A549 (cell line): ENCODE measurements around the gene LMO1. TPM values are rescaled to one million over a fixed set of nuclear protein-coding genes. Genes with fewer than 3 reads are reported as not detected.

Experiments used
- ATAC-seq, 2 experiments: fragments of 200-7000 bp in 1 of 2; fragments of >200 bp in 1 of 2; cut with Nextera tagmentation in 1 of 2; cut with Tn5 transposase in 1 of 2; 3 replicates each; pipeline versions ENCODE4 v1.8.0 to v1.9.1; 2018 to 2020; ENCODE audit warnings: mild to moderate bottlenecking in 1 of 2, moderate library complexity in 1 of 2
- CTCF ChIA-PET: fragments of 300-600 bp; sonication (Branson Sonifier 250); formaldehyde crosslinking; extraction: SDS; loops from one replicate; lab custom pipeline; 2021; ENCODE audit warnings: antibody characterized with exemption, inconsistent platforms; lab: Yijun Ruan, JAX
- POLR2A ChIA-PET: fragments of 350-600 bp; formaldehyde crosslinking; extraction: SDS; loops from one replicate; lab custom pipeline; 2021; ENCODE audit warnings: antibody characterized with exemption, inconsistent platforms; lab: Yijun Ruan, JAX
- DNase-seq, 2 experiments: peaks; one replicate each; pipeline versions ENCODE4 v3.0.0 to v3.0.0-alpha.2; 2011 to 2016; ENCODE audit warnings: low read depth in 1 of 2, low spot score in 1 of 2
- FAIRE-seq: peaks from 2 replicates; lab custom pipeline; 2011; peaks lifted over from hg19 to GRCh38; lab: Jason Lieb, UNC
- H3K27ac ChIP-seq, 2 experiments: fragments of >200 bp; sonication (Bioruptor Twin); formaldehyde crosslinking; 3 replicates each; pipeline ENCODE4 v1.5.1; 2016 to 2017
- H3K4me1 ChIP-seq: fragments of >200 bp; sonication (Bioruptor Twin); formaldehyde crosslinking; 3 replicates; pipeline ENCODE4 v1.6.1; 2016
- H3K4me2 ChIP-seq: fragments of >200 bp; sonication (Bioruptor Twin); formaldehyde crosslinking; 3 replicates; pipeline ENCODE4 v1.6.1; 2016
- H3K4me3 ChIP-seq: fragments of >200 bp; sonication (Bioruptor Twin); formaldehyde crosslinking; 3 replicates; pipeline ENCODE4 v1.5.1; 2016
- H3K9me3 ChIP-seq: fragments of >200 bp; sonication (Bioruptor Twin); formaldehyde crosslinking; 3 replicates; pipeline ENCODE4 v1.6.1; 2016
- CBX8 ChIP-seq: fragments of 200-600 bp; sonication (generic); IDR thresholded peaks from 2 replicates; pipeline ENCODE4 v1.6.1; 2016
- CEBPB ChIP-seq, 2 experiments: fragments of >200 bp in 1 of 2; sonication (Bioruptor Twin) in 1 of 2; formaldehyde crosslinking in 1 of 2; IDR thresholded peaks; 2 replicates each; pipeline ENCODE4 v1.6.1; 2012 to 2016
- EHMT2 ChIP-seq: fragments of 200-600 bp; sonication (generic); IDR thresholded peaks from 2 replicates; pipeline ENCODE4 v1.6.1; 2016; ENCODE audit warnings: antibody characterized with exemption, low read depth, mild to moderate bottlenecking, moderate library complexity
- JUN ChIP-seq, 2 experiments: fragments of >200 bp; sonication (Bioruptor Twin); formaldehyde crosslinking; IDR thresholded peaks; 2 replicates in 1 of 2; 3 replicates in 1 of 2; pipeline ENCODE4 v1.6.1; 2016 to 2017
- KDM1A ChIP-seq: fragments of 200-600 bp; sonication (generic); IDR thresholded peaks from 2 replicates; pipeline ENCODE4 v1.6.1; 2016; ENCODE audit warnings: low read depth, mild to moderate bottlenecking
- RAD21 ChIP-seq, 2 experiments: fragments of >200 bp in 1 of 2; sonication (Bioruptor Twin) in 1 of 2; formaldehyde crosslinking in 1 of 2; IDR thresholded peaks in 1 of 2; conservative IDR thresholded peaks in 1 of 2; 2 replicates in 1 of 2; 3 replicates in 1 of 2; pipeline ENCODE4 v1.6.1; 2012 to 2018; ENCODE audit warnings: inconsistent platforms in 1 of 2
- SMC3 ChIP-seq: fragments of >200 bp; sonication (Bioruptor Twin); formaldehyde crosslinking; IDR thresholded peaks from 3 replicates; pipeline ENCODE4 v1.6.1; 2018; ENCODE audit warnings: inconsistent platforms
- TFCP2L1 ChIP-seq: fragments of 250-450 bp; sonication (Bioruptor Pico); IDR thresholded peaks from 2 replicates; pipeline ENCODE4 v1.5.0; 2021; ENCODE audit warnings: mild to moderate bottlenecking
- ZFP36 ChIP-seq: fragments of 450-650 bp; IDR thresholded peaks from 2 replicates; pipeline ENCODE4 v1.6.1; 2014; ENCODE audit warnings: borderline replicate concordance; ENCODE audit not compliant: partially characterized antibody
- ZSCAN20 ChIP-seq: fragments of 250-450 bp; sonication (Bioruptor Pico); IDR thresholded peaks from 2 replicates; pipeline ENCODE4 v1.8.0; 2022; ENCODE audit warnings: mild to moderate bottlenecking, moderate library complexity
- WGBS: methylation state at CpG from one replicate; pipeline ENCODE4 v1.1.6; 2017; ENCODE audit errors: missing lambda C conversion rate; 5-methylcytosine and 5-hydroxymethylcytosine counted together
- polyA plus RNA-seq, 4 experiments: library from polyadenylated mRNA; depleted of rRNA in 3 of 4; stranded (reverse); fragments of >200 nt; fragmentation: RNase III in 1 of 4; extraction: RNeasy Plus Mini Kit Qiagen cat#74134 plus additional on column Dnase treatment in 1 of 4; gene quantifications; 2 replicates in 3 of 4; 3 replicates in 1 of 4; pipeline ENCODE4 v1.2.3, GENCODE V29; 2011 to 2017
- TF ChIP-seq, protein P1 (sequence below): fragments of 200-600 bp; sonication (generic); IDR thresholded peaks from 2 replicates; pipeline ENCODE4 v1.6.1; 2016; ENCODE audit warnings: antibody characterized with exemption, mild to moderate bottlenecking, moderate library complexity
- TF ChIP-seq, protein P2 (sequence below): fragments of 250-450 bp; sonication (Bioruptor Pico); IDR thresholded peaks from 2 replicates; pipeline ENCODE4 v1.5.0; 2020; ENCODE audit warnings: low read depth, mild to moderate bottlenecking, moderate library complexity
- TF ChIP-seq, protein P3 (sequence below): fragments of 250-450 bp; sonication (Bioruptor Pico); IDR thresholded peaks from 2 replicates; pipeline ENCODE4 v1.5.0; 2021; ENCODE audit warnings: mild to moderate bottlenecking, moderate library complexity, borderline replicate concordance

LMO1 gene
- polyA plus RNA-seq, 2 of the 4 experiments (the other 2 are of a cell fraction) = 0.18 to 2.7 TPM

DNA sequence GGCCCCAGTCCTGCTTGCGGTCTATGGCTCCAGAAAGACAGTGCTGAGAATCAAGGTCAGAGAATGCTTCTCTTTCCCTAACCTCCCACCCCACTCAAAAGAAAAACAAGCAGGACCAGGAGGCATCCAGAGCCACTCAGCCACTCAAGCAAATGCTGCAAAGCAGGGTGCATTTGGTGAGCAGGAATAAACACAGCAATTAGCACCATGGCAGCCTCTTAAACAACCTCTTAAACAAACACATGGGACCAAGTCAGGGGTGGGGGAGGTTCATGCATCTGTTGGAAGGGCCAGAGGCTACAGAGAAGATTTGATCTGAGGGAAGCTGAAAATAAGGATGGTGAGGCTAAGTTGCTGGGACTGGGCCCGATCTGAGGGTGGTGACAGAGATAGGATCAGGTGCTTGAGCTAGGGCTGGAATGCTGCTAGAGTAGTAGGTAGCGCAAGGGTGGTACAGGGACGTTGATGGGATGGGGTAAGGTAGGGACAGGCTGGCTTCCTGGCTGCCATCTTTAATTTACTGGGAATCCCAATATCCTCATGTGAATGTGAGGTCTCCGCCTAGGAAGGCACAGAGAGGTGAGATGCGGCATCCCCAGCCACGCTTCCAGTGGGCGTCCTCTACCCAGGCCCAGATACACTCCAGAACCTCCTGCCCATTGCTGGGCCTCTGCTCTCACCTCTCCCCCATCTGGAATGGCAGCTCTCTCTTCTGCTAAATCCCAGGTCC lies 26.6 kb upstream of the LMO1 start:
- DNase-seq = no peak
- no peak overlapping the region for H3K4me2 ChIP-seq
- TF ChIP-seq EHMT2 (no peak), ZFP36 (peak; percentile 6)
- TF ChIP-seq, all 56 proteins: peak for 1
- WGBS = 77% methylated on average over 8 of the region's 8 CpGs
- Histone ChIP-seq H3K4me1 (no peaks in the 10 kb centered on the region), H3K27ac (no peak overlapping the region), H3K9me3 (no peaks in the 10 kb centered on the region), H3K4me3 (no peak overlapping the region)
- no peak for FAIRE-seq
- ATAC-seq = no peak
- POLR2A ChIA-PET = no interaction called here
- CTCF ChIA-PET = interaction anchor here (1.0 to 1.3 kb wide), 4 partner anchors 11 to 276 kb away, joined by 3 to 8 read pairs (median 3); no protein-coding TSS in a partner anchor

DNA sequence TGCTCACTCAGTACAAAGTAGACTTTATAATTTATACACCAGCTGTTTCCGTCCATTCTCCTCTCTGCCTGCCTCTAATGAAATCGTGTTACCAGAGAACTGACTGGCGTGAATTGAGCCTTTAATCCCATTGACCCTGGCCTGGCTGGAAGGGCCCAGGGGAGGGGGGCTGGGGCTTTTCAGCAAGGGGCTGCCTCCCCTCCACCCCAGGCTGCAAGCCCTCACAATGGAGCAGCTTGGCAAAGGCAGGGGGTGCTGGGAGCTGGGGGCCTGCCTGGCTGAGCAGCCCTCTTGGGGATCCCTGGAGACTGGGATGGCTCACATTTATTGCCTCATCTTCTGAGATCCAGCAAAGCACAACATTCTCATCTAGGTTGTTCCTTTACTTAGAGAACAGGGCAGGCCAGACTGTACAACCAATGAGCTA lies 25.8 kb upstream of the LMO1 start:
- no peak overlapping the region for H3K27ac ChIP-seq
- ChIA-PET CTCF (interaction anchor here (1.0 to 1.3 kb wide), 3 partner anchors 10 to 277 kb away, joined by 3 read pairs; no protein-coding TSS in a partner anchor), POLR2A (no interaction called here)
- no peak for TF ChIP-seq KDM1A
- H3K4me3 ChIP-seq = no peak overlapping the region
- no peaks in the 10 kb centered on the region for H3K4me1 ChIP-seq
- FAIRE-seq (no peak), DNase-seq (no peak), ATAC-seq (no peak)
- H3K4me2 ChIP-seq = no peak overlapping the region
- WGBS = 55% methylated on average over 3 of the region's 3 CpGs
- H3K9me3 ChIP-seq = no peaks in the 10 kb centered on the region

DNA sequence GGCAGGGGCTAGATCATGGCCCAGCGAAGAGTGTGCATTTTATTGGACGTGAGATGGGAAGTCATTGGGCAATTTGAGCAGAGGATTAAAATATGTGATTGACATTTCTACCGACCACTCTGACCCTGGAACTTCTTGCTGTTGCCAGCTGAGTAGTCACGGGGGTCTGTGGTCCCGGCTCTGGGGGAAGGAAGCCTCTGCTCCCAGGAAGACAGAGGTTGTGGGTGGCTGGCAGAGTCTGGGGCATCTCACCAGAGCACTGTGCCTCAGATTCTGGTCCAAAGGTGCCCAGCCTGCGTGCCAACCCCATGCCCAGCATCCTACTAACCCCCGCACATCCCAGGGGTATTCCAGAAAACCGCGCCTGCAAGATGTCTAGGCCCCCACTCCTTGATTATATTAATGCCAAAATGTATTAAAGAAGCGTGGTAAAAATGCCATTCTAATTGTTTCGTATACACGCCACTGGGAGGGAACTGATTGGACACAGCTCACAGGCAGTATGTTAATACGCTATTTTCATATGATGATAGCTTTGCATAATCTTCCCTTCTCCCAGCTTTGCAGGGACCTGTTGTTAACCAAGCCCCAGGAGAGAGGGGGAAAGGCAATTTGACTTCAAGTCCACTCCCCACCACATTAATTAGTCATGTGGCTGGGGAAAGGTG lies 25.3 kb upstream of the LMO1 start:
- ChIA-PET POLR2A (no interaction called here), CTCF (interaction anchor here (1.0 kb wide), 2 partner anchors 10 to 41 kb away, joined by 3 read pairs; no protein-coding TSS in a partner anchor)
- no peaks in the 10 kb centered on the region for H3K4me1 ChIP-seq
- no peak for DNase-seq
- H3K4me2 ChIP-seq = no peak overlapping the region
- TF ChIP-seq TFCP2L1 (CRISPR knock-in tag) (no peak), JUN (IDR thresholded peaks at IDR 0.05) (no peak), CEBPB (IDR thresholded peaks at IDR 0.05) (no peak), SMC3 (no peak), ZSCAN20 (CRISPR knock-in tag) (no peak), CBX8 (no peak), ZFP36 (no peak), RAD21 (conservative IDR thresholded peaks at IDR 0.05 in 1 of 2, IDR thresholded peaks at IDR 0.05 in 1 of 2) (no peak)
- TF ChIP-seq, protein P1, sequence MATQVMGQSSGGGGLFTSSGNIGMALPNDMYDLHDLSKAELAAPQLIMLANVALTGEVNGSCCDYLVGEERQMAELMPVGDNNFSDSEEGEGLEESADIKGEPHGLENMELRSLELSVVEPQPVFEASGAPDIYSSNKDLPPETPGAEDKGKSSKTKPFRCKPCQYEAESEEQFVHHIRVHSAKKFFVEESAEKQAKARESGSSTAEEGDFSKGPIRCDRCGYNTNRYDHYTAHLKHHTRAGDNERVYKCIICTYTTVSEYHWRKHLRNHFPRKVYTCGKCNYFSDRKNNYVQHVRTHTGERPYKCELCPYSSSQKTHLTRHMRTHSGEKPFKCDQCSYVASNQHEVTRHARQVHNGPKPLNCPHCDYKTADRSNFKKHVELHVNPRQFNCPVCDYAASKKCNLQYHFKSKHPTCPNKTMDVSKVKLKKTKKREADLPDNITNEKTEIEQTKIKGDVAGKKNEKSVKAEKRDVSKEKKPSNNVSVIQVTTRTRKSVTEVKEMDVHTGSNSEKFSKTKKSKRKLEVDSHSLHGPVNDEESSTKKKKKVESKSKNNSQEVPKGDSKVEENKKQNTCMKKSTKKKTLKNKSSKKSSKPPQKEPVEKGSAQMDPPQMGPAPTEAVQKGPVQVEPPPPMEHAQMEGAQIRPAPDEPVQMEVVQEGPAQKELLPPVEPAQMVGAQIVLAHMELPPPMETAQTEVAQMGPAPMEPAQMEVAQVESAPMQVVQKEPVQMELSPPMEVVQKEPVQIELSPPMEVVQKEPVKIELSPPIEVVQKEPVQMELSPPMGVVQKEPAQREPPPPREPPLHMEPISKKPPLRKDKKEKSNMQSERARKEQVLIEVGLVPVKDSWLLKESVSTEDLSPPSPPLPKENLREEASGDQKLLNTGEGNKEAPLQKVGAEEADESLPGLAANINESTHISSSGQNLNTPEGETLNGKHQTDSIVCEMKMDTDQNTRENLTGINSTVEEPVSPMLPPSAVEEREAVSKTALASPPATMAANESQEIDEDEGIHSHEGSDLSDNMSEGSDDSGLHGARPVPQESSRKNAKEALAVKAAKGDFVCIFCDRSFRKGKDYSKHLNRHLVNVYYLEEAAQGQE = no peak
- TF ChIP-seq, protein P2, sequence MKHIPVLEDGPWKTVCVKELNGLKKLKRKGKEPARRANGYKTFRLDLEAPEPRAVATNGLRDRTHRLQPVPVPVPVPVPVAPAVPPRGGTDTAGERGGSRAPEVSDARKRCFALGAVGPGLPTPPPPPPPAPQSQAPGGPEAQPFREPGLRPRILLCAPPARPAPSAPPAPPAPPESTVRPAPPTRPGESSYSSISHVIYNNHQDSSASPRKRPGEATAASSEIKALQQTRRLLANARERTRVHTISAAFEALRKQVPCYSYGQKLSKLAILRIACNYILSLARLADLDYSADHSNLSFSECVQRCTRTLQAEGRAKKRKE (CRISPR knock-in tag) = no peak
- TF ChIP-seq, protein P3, sequence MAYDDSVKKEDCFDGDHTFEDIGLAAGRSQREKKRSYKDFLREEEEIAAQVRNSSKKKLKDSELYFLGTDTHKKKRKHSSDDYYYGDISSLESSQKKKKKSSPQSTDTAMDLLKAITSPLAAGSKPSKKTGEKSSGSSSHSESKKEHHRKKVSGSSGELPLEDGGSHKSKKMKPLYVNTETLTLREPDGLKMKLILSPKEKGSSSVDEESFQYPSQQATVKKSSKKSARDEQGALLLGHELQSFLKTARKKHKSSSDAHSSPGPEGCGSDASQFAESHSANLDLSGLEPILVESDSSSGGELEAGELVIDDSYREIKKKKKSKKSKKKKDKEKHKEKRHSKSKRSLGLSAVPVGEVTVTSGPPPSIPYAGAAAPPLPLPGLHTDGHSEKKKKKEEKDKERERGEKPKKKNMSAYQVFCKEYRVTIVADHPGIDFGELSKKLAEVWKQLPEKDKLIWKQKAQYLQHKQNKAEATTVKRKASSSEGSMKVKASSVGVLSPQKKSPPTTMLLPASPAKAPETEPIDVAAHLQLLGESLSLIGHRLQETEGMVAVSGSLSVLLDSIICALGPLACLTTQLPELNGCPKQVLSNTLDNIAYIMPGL (CRISPR knock-in tag) = no peak
- no peaks in the 10 kb centered on the region for H3K9me3 ChIP-seq
- ATAC-seq = no peak
- H3K4me3 ChIP-seq = no peak overlapping the region
- FAIRE-seq = no peak
- WGBS = 58% methylated on average over 13 of the region's 13 CpGs
- H3K27ac ChIP-seq = no peak overlapping the region
